CD4-positive, alpha-beta T cell (primary cell): ENCODE measurements around the gene ZNF761. TPM values are rescaled to one million over a fixed set of nuclear protein-coding genes. Genes with fewer than 3 reads are reported as not detected.
"Not testable (repeated sequence)": the region's sequence is repeated elsewhere in the genome, so short reads cannot be mapped to it uniquely, and the experiment has no call there.

Source experiments
- ATAC-seq: fragments of 200-7000 bp; cut with Tn5 transposase; one replicate; pipeline ENCODE4 v1.10.0; 2022; ENCODE audit warnings: mild to moderate bottlenecking; ENCODE audit not compliant: poor library complexity
- CTCF ChIA-PET: fragments of 350-600 bp; sonication (Branson Sonifier 250); formaldehyde crosslinking; loops from one replicate; lab custom pipeline; 2021; ENCODE audit warnings: antibody characterized with exemption, inconsistent platforms; lab: Charles Lee
- POLR2A ChIA-PET: fragments of 350-600 bp; sonication (Branson Sonifier 250); formaldehyde crosslinking; loops from one replicate; lab custom pipeline; 2021; ENCODE audit warnings: antibody characterized with exemption, inconsistent platforms; lab: Charles Lee
- DNase-seq, 14 experiments: peaks; one replicate each; pipeline ENCODE4 v3.0.0-alpha.2; 2013 to 2020; ENCODE audit warnings: mixed read lengths in 2 of 14
- H3K27ac ChIP-seq, 2 donors: one replicate each; pipeline versions ENCODE4 v1.5.1 to v1.7.0; 2013; ENCODE audit warnings: low read length in 2 of 2, low read depth in 1 of 2, mild to moderate bottlenecking in 1 of 2
- H3K27me3 ChIP-seq, 2 experiments: 1 replicate in 1 of 2; 2 replicates in 1 of 2; pipeline versions ENCODE4 v1.6.1 to v1.7.0; 2013; ENCODE audit warnings: low read length in 2 of 2, control low read depth in 1 of 2, mild to moderate bottlenecking in 1 of 2, moderate library complexity in 1 of 2; ENCODE audit not compliant: insufficient read depth in 2 of 2, control insufficient read depth in 1 of 2
- H3K36me3 ChIP-seq: one replicate; pipeline ENCODE4 v1.6.1; 2013; ENCODE audit warnings: low read length, control low read depth; ENCODE audit not compliant: insufficient read depth
- H3K4me1 ChIP-seq: one replicate; pipeline ENCODE4 v1.6.1; 2013; ENCODE audit warnings: low read length, control low read depth; ENCODE audit not compliant: insufficient read depth
- H3K4me3 ChIP-seq: one replicate; pipeline ENCODE4 v1.5.1; 2013; ENCODE audit warnings: mild to moderate bottlenecking, low read length, moderate library complexity
- H3K9me3 ChIP-seq, 2 experiments: 1 replicate in 1 of 2; 2 replicates in 1 of 2; pipeline versions ENCODE4 v1.6.1 to v1.7.0; 2013; ENCODE audit warnings: low read length in 2 of 2, mild to moderate bottlenecking in 2 of 2, control low read depth in 1 of 2, moderate library complexity in 1 of 2; ENCODE audit not compliant: control insufficient read depth in 1 of 2, insufficient read depth in 1 of 2
- H3K27ac Mint-ChIP-seq: one replicate; pipeline ENCODE4 v1.8.0; 2020; ENCODE audit warnings: mixed read lengths
- H3K27me3 Mint-ChIP-seq: one replicate; pipeline ENCODE4 v1.8.0; 2021; ENCODE audit warnings: mixed read lengths
- H3K36me3 Mint-ChIP-seq: one replicate; pipeline ENCODE4 v1.8.0; 2021; ENCODE audit warnings: low read depth, mixed read lengths
- H3K4me1 Mint-ChIP-seq: one replicate; pipeline ENCODE4 v1.8.0; 2021; ENCODE audit warnings: low read depth, mixed read lengths
- H3K4me3 Mint-ChIP-seq: one replicate; pipeline ENCODE4 v1.8.0; 2020; ENCODE audit warnings: mild to moderate bottlenecking, mixed read lengths
- H3K9me3 Mint-ChIP-seq: one replicate; pipeline ENCODE4 v1.8.0; 2020; ENCODE audit warnings: mixed read lengths
- intact Hi-C, 2 experiments: fragments of 100-400 bp; cut with DNase I in 1 of 2; cut with micrococcal nuclease in 1 of 2; formaldehyde crosslinking; loops; one replicate each; pipeline versions ENCODE4 v1.15.1 to v1.9.0; 2023 to 2025; cut with DNase I, micrococcal nuclease
- total RNA-seq, 174 experiments: library from RNA in 2 of 174; stranded (reverse) in 2 of 174; gene quantifications; one replicate each; pipeline ENCODE4 v1.2.3 and lab custom pipeline; 2021 to 2026
- TF ChIP-seq, protein P1 (sequence below): fragments of 200-600 bp; IDR thresholded peaks from one replicate; pipeline ENCODE4 v1.8.0; 2022; ENCODE audit warnings: antibody characterized with exemption, mild to moderate bottlenecking

Gene ZNF761
- total RNA-seq, 2 experiments from 2014 or later = 4.5 to 5.6 TPM

GRCh38 chr19:53485046-53486004, 53.5 kb downstream of the ZNF761 start:
- intact Hi-C loops = no loop called here
- ATAC-seq (no peak), DNase-seq (no peak)
- no peak overlapping the region for H3K27ac Mint-ChIP-seq
- TF ChIP-seq, protein P1, sequence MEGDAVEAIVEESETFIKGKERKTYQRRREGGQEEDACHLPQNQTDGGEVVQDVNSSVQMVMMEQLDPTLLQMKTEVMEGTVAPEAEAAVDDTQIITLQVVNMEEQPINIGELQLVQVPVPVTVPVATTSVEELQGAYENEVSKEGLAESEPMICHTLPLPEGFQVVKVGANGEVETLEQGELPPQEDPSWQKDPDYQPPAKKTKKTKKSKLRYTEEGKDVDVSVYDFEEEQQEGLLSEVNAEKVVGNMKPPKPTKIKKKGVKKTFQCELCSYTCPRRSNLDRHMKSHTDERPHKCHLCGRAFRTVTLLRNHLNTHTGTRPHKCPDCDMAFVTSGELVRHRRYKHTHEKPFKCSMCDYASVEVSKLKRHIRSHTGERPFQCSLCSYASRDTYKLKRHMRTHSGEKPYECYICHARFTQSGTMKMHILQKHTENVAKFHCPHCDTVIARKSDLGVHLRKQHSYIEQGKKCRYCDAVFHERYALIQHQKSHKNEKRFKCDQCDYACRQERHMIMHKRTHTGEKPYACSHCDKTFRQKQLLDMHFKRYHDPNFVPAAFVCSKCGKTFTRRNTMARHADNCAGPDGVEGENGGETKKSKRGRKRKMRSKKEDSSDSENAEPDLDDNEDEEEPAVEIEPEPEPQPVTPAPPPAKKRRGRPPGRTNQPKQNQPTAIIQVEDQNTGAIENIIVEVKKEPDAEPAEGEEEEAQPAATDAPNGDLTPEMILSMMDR = no peak
- no peak overlapping the region for H3K27ac ChIP-seq
- no peak overlapping the region for H3K4me3 ChIP-seq
- CTCF ChIA-PET = no interaction called here
- H3K27me3 Mint-ChIP-seq = no peaks in the 10 kb centered on the region
- H3K9me3 ChIP-seq = peaks cover 67 to 73% of the 10 kb centered on the region in 2 experiments
- peaks cover 42% of the 10 kb centered on the region for H3K36me3 ChIP-seq
- no peak overlapping the region for H3K4me3 Mint-ChIP-seq
- no peaks in the 10 kb centered on the region for H3K27me3 ChIP-seq
- no peaks in the 10 kb centered on the region for H3K4me1 ChIP-seq
- peaks cover 13% of the 10 kb centered on the region for H3K9me3 Mint-ChIP-seq
- peaks cover 96% of the 10 kb centered on the region for H3K36me3 Mint-ChIP-seq
- H3K4me1 Mint-ChIP-seq = no peaks in the 10 kb centered on the region
- POLR2A ChIA-PET = no interaction called here

DNA sequence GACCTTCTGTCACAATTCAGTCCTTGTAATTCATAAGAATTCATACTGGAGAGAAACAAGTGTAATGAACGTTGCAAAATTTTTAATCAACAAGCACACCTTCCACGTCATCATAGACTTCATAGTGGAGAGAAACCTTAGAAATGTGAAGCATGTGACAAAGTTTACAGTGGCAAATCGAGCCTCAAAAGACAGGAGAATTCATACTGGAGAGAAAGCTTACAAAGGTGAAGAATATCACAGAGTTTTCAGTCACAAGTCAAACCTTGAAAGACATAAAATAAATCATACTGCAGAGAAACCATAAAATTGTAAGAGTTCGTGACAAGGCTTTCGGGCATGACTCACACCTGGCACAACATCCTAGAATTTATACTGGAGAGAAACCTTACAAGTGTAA, 60.4 kb downstream of the ZNF761 start:
- DNase-seq (no peak), ATAC-seq (no peak)
- no peak overlapping the region for H3K27ac ChIP-seq
- no peaks in the 10 kb centered on the region for H3K4me1 ChIP-seq
- H3K27me3 ChIP-seq = no peaks in the 10 kb centered on the region
- Mint-ChIP-seq H3K4me3 (no peak overlapping the region), H3K36me3 (peaks cover 86% of the 10 kb centered on the region), H3K9me3 (peaks cover 20% of the 10 kb centered on the region), H3K27ac (no peak overlapping the region), H3K4me1 (no peaks in the 10 kb centered on the region), H3K27me3 (no peaks in the 10 kb centered on the region)
- intact Hi-C loops = no loop called here
- ChIA-PET CTCF (no interaction called here), POLR2A (no interaction called here)
- H3K36me3 ChIP-seq = peaks cover 33% of the 10 kb centered on the region
- H3K9me3 ChIP-seq = peaks cover 50 to 95% of the 10 kb centered on the region in 2 experiments
- TF ChIP-seq, protein P1 = no peak
- no peak overlapping the region for H3K4me3 ChIP-seq

DNA sequence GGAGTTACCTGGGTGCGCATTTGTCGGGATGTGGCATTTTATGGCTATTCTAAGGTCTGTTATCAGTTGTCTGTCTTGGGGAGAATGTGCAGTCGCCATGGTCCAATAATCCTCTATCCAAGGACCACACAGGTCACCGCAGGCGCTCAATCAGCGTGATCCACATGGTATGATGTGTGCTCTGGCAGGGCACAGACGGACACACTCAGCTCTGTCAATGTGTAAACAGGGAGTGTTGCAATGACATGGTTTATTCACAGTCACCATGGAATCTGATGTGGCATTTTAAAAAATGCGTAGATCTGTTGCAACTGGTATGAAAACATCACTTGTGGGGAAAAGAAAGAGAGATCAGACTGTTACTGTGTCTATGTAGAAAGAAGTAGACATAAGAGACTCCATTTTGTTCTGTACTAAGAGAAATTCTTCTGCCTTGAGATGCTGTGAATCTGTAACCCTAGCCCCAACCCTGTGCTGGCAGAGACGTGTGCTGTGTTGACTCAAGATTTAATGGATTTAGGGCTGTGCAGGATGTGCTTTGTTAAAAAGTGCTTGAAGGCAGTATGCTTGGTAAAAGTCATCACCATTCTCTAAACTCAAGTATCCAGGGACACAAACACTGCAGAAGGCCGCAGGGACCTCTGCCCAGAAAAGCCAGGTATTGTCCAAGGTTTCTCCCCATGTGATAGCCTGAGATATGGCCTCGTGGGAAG, 65.7 kb downstream of the ZNF761 start:
- H3K4me1 Mint-ChIP-seq, H3K27ac Mint-ChIP-seq, intact Hi-C loops, H3K36me3 ChIP-seq, POLR2A ChIA-PET, DNase-seq, H3K4me3 ChIP-seq, H3K4me1 ChIP-seq, H3K27ac ChIP-seq, CTCF ChIA-PET, H3K27me3 ChIP-seq, ATAC-seq, H3K4me3 Mint-ChIP-seq: not testable (repeated sequence)
- H3K36me3 Mint-ChIP-seq = peaks cover 49% of the 10 kb centered on the region
- H3K9me3 Mint-ChIP-seq = peaks cover 11% of the 10 kb centered on the region
- H3K27me3 Mint-ChIP-seq = peaks cover 10% of the 10 kb centered on the region
- peaks cover 44 to 52% of the 10 kb centered on the region in 2 experiments for H3K9me3 ChIP-seq

GRCh38 chr19:53498024-53498395, 66.2 kb downstream of the ZNF761 start:
- CTCF ChIA-PET, POLR2A ChIA-PET: not testable (repeated sequence)

GRCh38 chr19:53503151-53503550, 71.4 kb downstream of the ZNF761 start:
- H3K27ac Mint-ChIP-seq, DNase-seq, ATAC-seq, H3K9me3 Mint-ChIP-seq, intact Hi-C loops, POLR2A ChIA-PET, H3K36me3 ChIP-seq, H3K4me3 Mint-ChIP-seq, H3K4me3 ChIP-seq, H3K27ac ChIP-seq, CTCF ChIA-PET, H3K27me3 ChIP-seq, H3K36me3 Mint-ChIP-seq, H3K4me1 ChIP-seq, H3K4me1 Mint-ChIP-seq: not testable (repeated sequence)
- peaks cover 36% of the 10 kb centered on the region for H3K27me3 Mint-ChIP-seq
- peaks cover 10 to 37% of the 10 kb centered on the region in 2 experiments for H3K9me3 ChIP-seq

More at GRCh38 chr19:53498024-53498395, 66.2 kb downstream of the ZNF761 start:
- H3K4me3 Mint-ChIP-seq, H3K27me3 ChIP-seq, DNase-seq, H3K4me3 ChIP-seq, H3K27ac Mint-ChIP-seq, H3K4me1 Mint-ChIP-seq, H3K4me1 ChIP-seq, intact Hi-C loops, H3K36me3 ChIP-seq, H3K9me3 Mint-ChIP-seq, ATAC-seq, H3K27ac ChIP-seq: not testable (repeated sequence)
- Mint-ChIP-seq H3K36me3 (peaks cover 44% of the 10 kb centered on the region), H3K27me3 (peaks cover 14% of the 10 kb centered on the region)
- H3K9me3 ChIP-seq = peaks cover 44 to 46% of the 10 kb centered on the region in 2 experiments
